Motor neuron (in vitro differentiated cells): ENCODE data around the gene CCBE1. TPM values are rescaled to one million over a fixed set of nuclear protein-coding genes. Genes with fewer than 3 reads are reported as not detected.

ENCODE experiments used
- ATAC-seq, 8 experiments: fragments of 200-7000 bp; cut with Tn5 transposase; replicated peaks in 6 of 8; 2 replicates each; pipeline ENCODE4 v1.8.0; 2021; ENCODE audit warnings: mild to moderate bottlenecking in 8 of 8, moderate library complexity in 8 of 8
- H3K27ac ChIP-seq, 2 donors: fragments of 250-450 bp; sonication (Bioruptor Pico); 2 replicates each; pipeline ENCODE4 v1.9.0; 2021; ENCODE audit warnings: antibody characterized with exemption in 2 of 2, mild to moderate bottlenecking in 2 of 2, moderate library complexity in 1 of 2
- H3K4me1 ChIP-seq, 2 donors: fragments of 250-450 bp; sonication (Bioruptor Pico); replicated peaks in 1 of 2; 2 replicates each; pipeline ENCODE4 v1.6.1; 2021; ENCODE audit warnings: antibody characterized with exemption in 2 of 2, mild to moderate bottlenecking in 2 of 2, moderate library complexity in 1 of 2
- H3K4me3 ChIP-seq, 5 donors: fragments of 250-450 bp; sonication (Bioruptor Pico); 2 replicates each; pipeline ENCODE4 v1.9.0; 2021; ENCODE audit warnings: antibody characterized with exemption in 5 of 5, mild to moderate bottlenecking in 5 of 5, moderate library complexity in 4 of 5
- WGBS, 10 experiments: fragments of 450-650 bp; shearing (Covaris generic); methylation state at CpG; one replicate each; pipeline ENCODE4 v1.0.0; 2022; 5-methylcytosine and 5-hydroxymethylcytosine counted together
- in situ Hi-C, 9 experiments: fragments of 400-800 bp; cut with MboI; loops; one replicate each; pipeline ENCODE4 v1.15.0; 2021; ENCODE audit warnings: low sequenced_read_pairs in 9 of 9, low pct_unique_long_range_greater_than_20kb in 2 of 9; ENCODE audit not compliant: unreplicated experiment in 9 of 9
- total RNA-seq, 8 experiments: library from RNA; unstranded; fragments of 300-600 nt; gene quantifications; 2 replicates each; pipeline versions ENCODE4 v1.2.3 to v1.2.4, GENCODE V29; 2022

CCBE1 gene
- total RNA-seq, 8 experiments from 2014 or later = 0.04 to 5.5 (median 1.1) TPM

DNA sequence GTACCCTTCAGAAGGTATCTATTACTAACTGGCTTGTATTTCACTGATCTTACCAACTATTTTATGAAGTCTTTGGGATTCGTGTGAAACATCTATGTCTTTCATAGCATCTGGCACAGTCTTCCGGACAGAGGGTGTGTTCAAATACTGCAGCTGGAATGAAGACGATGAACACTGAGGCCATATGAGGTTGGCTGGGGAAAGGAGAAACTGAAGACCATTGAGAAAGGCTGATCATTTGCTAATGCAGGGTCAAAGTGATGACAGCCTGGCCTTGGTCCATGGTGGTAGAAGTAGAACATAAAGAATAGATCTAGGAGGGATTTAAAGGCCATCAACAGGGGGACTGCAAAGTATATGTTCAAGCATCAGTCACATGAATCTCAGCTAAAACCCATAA lies 132.7 kb downstream of the CCBE1 start:
- 4 to 95% (median 52%) methylated on average over 1 to 3 of the region's 3 CpGs; no CpG with 5 or more reads in 2 of the 10 experiments for WGBS, 10 experiments
- H3K27ac ChIP-seq = no peak overlapping the region
- no peak overlapping the region for H3K4me3 ChIP-seq
- ATAC-seq = peak in 2 of 8 experiments; percentile 31 to 38
- peaks cover 7 to 37% of the 10 kb centered on the region in 2 donors for H3K4me1 ChIP-seq
- in situ Hi-C loops = no loop called here

DNA sequence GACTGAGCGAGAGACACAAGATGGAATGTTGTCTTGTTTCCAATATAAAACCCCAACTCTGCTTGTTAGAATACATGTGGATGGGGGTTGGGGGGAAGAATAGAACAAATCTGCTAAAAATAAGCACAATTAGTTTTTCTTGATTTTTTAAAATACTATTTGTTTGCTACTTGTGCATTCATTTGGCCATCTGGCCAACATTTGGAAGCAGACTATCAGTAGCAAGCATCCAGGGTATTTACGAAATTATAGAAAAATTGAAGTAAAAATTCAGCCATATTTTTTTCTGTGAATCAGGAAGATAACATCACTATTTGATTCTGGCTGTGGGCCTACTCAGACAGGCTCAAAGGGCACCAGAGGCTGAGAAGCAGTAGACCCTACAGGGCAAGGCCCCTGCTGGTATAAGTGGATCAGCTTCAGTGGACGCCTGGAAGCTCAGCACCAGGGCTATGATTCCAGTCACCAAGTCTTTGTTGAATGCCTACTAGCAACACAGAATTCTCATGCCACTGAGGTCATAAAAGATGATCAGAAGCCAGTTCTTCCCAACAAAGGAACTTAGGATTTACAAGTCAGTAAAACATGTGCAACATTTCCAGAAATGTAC lies 133.9 kb downstream of the CCBE1 start:
- in situ Hi-C loops = no loop called here
- no peak overlapping the region for H3K4me3 ChIP-seq
- H3K27ac ChIP-seq = no peak overlapping the region
- WGBS, 10 experiments = 67 to 100% (median 93%) methylated on average over 1 to 3 of the region's 3 CpGs; no CpG with 5 or more reads in 2 of the 10 experiments
- H3K4me1 ChIP-seq = peaks cover 7 to 28% of the 10 kb centered on the region in 2 donors
- no peak for ATAC-seq

DNA sequence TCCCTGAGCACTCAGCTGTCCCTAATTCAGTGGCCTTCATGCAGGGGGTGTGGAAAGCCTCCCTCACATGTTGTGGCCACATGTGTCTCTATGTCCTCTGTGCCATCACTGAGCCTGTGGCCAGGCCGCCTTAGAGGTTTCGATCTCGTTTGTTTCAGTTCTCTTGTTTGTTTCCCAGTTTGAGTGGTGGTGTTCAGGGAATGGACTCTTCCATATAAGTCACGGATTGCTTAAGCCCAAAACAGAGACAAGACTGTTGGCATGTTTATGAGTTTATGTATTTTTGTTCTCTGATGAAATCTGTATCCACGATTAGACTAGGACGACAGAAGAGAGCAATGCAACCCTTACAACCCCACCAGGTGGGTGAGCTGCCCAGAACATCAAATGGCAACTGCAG lies 134.5 kb downstream of the CCBE1 start:
- ATAC-seq = no peak
- Histone ChIP-seq H3K27ac (no peak overlapping the region), H3K4me3 (no peak overlapping the region), H3K4me1 (peaks cover 7 to 27% of the 10 kb centered on the region in 2 donors)
- WGBS, 10 experiments = 45 to 89% (median 63%) methylated on average over 1 to 5 of the region's 6 CpGs; no CpG with 5 or more reads in 2 of the 10 experiments
- in situ Hi-C loops = no loop called here

DNA sequence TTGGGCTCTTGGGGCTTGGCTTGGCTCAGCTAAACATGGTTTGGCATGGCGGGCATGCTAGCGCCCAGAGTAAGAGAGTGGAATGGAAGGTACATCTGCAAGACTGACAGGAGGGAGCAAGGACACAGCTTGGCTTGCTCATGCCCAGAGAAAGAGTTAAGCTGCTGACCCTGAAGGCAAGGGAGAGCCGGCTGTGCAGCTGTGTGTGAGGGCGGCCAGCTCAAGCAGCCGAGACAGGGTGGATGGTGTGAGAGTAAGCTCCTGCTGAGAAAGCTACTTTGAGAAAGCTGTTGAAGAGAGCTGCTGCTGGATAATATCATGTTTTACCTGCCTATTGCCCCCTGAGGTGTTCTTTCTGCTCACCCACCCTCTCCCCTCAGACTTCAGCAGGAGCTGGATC lies 135.6 kb downstream of the CCBE1 start:
- no peak overlapping the region for H3K27ac ChIP-seq
- H3K4me1 ChIP-seq = peaks cover 6 to 27% of the 10 kb centered on the region in 2 donors
- no peak overlapping the region for H3K4me3 ChIP-seq
- in situ Hi-C loops = no loop called here
- WGBS, 10 experiments = 75 to 100% (median 86%) methylated on average over 1 to 4 of the region's 5 CpGs; no CpG with 5 or more reads in 4 of the 10 experiments
- no peak for ATAC-seq

DNA sequence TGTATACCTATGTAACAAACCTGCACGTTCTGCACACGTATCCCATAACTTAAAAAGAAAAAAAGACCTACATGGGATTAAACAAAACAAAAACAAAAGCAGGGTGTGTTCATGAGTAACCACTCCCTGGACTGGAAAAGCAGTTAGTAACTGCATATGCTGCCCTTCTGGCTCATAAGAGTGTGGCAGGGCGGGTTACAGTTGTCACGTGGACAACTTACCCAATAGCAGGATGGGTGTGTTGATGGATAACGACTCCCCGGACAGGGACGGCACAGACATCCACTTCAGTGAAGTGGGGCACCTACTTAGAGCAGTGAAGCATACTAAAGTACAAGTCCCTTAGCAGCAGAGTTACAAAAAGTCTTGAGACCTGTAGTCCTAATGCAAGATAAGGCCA lies 136.7 kb downstream of the CCBE1 start:
- H3K4me3 ChIP-seq = no peak overlapping the region
- H3K4me1 ChIP-seq = peaks cover 12 to 27% of the 10 kb centered on the region in 2 donors
- no peak overlapping the region for H3K27ac ChIP-seq
- in situ Hi-C loops = no loop called here
- peak in 3 of 8 experiments; percentile 66 to 90 (median 80) for ATAC-seq
- WGBS, 10 experiments = 29 to 90% (median 54%) methylated on average over 2 to 6 of the region's 7 CpGs; no CpG with 5 or more reads in 6 of the 10 experiments

DNA sequence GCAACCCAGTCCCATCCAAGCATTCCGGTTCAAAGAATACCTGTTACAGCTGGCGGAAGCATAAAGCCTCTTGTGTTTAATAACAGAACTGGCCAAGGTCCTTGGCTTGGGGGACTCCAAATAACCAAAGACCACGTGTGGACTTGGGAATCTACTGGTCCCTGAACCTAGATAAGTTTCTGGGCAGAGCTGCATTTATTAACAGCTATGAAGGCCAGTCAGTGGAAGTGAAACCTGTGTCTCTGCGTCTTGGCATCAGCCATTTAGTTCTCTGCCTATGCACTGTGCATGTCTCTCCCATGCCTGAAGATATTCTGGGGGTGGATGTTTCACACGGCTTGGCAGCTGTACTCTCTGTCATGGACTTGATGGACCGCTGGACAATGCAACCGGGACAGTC lies 137.7 kb downstream of the CCBE1 start:
- H3K4me3 ChIP-seq = no peak overlapping the region
- no peak overlapping the region for H3K27ac ChIP-seq
- in situ Hi-C loops = no loop called here
- WGBS, 10 experiments = 67 to 100% (median 92%) methylated on average over 1 to 5 of the region's 7 CpGs; no CpG with 5 or more reads in 3 of the 10 experiments
- ATAC-seq = no peak
- H3K4me1 ChIP-seq = peaks cover 12 to 32% of the 10 kb centered on the region in 2 donors

DNA sequence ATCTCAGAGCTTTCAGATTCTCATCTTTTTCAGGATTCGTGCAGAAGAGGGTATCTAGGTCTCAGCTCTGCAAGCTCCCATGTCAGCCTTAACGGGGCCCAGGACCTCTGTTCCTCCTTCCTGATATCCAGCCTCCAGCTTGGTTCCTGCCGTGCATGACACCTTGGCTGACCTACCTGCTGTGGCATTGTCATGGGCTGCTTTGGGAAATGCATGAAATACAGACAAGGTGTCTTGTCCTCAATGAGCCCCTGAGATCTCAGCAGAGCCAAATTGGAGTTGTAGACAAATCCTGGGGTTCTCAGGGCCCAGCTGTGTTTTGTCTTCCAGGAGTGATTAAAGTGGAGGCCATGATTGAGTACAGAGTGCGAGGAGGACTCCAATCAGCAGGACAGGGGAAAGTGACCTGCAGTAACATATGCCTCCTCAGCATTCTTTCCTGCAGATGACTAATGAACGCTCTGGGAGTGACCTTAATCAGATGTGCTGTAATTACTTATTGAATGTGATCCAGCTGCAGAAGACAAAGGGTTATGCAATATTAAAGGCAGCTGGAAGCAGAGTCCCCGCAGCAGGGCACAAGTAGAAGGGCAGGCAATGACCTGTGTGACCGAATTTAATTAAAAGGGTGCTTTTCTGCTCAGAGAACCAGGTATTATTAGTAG lies 141.1 kb downstream of the CCBE1 start:
- H3K4me3 ChIP-seq = no peak overlapping the region
- ATAC-seq = peak in 7 of 8 experiments; percentile 47 to 96 (median 72)
- H3K4me1 ChIP-seq = peaks cover 12 to 32% of the 10 kb centered on the region in 2 donors
- H3K27ac ChIP-seq = peak overlapping the region in 1 of 2 donors; percentile 81
- 0 to 83% (median 50%) methylated on average over 1 to 7 of the region's 7 CpGs; no CpG with 5 or more reads in 1 of the 10 experiments for WGBS, 10 experiments
- in situ Hi-C loops = no loop called here

DNA sequence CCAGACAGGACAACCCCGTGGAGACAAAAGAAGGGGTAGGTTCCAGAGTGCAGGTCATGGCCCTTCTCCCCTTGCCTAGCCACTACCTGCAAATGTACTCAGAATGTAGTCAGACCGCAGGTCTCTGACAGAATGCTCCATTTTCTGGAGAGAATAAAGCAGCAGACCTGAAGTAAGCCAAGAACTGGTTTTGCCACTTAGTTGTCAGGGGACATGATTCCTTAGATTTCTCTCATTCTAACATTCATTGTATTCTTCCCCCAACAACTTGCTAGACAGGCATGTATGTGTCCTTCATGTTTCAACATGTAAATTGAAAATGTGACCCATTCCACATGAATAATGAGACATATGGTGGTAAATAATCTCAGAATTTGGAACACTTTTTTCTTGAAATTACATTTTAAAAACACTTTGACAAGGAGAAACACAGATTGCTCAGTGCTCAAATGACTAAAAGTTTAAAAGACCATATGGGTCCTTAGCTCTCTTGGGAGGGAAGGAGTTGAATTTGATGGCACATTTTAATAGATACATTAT lies 142.4 kb downstream of the CCBE1 start:
- Histone ChIP-seq H3K4me1 (peaks cover 12 to 36% of the 10 kb centered on the region in 2 donors), H3K27ac (no peak overlapping the region), H3K4me3 (no peak overlapping the region)
- no peak for ATAC-seq
- in situ Hi-C loops = no loop called here
- 80 to 100% (median 100%) methylated on average over 1 of the region's 2 CpGs; no CpG with 5 or more reads in 6 of the 10 experiments for WGBS, 10 experiments

DNA sequence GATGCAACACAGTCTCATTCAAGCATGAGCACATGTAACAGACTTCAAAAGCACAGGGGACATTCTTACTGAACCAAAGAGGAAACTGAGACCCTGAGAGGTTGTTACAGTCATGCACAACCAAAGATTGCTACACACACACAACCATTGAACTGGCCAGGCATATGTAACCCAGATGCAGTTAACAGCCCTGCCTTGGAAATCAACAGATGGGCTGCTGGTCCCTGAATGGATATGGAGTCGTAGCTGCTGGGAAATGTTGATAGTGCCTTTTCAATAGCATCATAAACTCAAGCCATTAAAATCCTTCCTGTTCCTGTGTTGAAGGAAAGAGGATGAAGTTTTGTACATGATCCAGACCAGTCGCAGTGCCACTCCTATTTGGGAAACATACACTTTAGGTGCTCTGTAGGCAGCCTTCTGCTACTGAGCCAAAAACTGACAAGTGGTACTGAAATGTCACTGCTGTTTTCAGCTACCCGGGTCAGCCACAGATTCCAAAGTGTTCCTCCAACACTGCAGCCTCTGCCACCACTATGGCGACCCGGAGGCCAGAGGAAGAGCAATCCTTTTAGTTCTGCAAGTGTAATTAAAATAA lies 143.9 kb downstream of the CCBE1 start:
- Histone ChIP-seq H3K4me1 (peaks cover 12 to 43% of the 10 kb centered on the region in 2 donors), H3K27ac (no peak overlapping the region), H3K4me3 (no peak overlapping the region)
- ATAC-seq = no peak
- WGBS, 10 experiments = 60 to 96% (median 87%) methylated on average over 1 to 3 of the region's 5 CpGs; no CpG with 5 or more reads in 3 of the 10 experiments
- in situ Hi-C loops = no loop called here

DNA sequence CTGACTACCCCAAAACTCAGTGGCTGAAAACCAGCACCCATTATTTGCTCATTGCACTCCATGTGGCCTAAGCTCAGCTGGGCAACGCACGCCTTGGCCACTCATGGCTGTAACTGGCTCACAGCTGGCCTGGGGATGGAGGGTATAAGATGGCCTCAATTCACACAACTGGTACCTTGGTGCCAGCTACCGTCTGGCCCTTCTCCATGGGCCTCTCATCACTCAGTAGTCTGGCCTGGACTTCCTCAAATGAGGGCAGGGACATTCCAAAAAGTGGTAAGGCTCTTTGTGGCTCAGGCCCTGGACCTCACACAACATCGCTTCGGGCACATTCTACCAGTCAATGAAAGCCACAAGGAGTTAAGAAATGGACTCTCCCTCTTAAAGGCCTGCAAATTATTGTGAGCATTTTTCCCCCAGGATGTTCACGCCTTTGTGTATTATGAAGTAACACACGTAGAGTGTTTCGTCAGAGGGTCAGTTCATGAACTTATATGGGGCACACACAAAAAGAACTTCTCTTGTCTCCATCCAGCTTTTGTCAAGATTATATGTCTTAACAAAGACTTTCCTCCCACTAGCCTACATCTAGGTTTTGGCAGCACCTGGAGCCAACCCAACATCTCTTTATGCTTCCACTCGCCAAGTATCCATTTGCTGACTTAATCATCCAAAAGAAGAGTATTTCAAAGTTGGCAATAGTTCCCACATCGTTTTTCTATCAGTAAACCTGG lies 145.2 kb downstream of the CCBE1 start:
- Histone ChIP-seq H3K27ac (no peak overlapping the region), H3K4me1 (peaks cover 11 to 39% of the 10 kb centered on the region in 2 donors), H3K4me3 (no peak overlapping the region)
- ATAC-seq = no peak
- in situ Hi-C loops = no loop called here
- WGBS, 10 experiments = 72 to 92% (median 82%) methylated on average over 2 to 8 of the region's 10 CpGs; no CpG with 5 or more reads in 3 of the 10 experiments

DNA sequence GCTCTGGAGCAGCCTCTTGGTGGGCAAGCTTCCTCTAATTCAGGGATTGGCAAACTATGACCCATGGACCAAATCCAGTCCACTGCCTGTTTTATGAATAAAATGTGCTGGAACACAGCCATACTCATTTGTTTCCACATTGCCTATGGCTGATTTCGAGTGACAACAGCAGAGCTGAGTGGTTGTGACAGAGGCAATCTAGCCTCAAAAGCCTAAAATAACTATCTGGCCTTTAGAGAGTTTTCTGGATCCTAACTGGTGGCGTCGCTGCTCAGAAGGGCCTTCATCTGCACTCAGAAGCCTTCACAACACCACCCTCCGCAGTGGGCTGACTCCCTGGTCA lies 147.1 kb downstream of the CCBE1 start:
- peak in 1 of 8 experiments; percentile 43 for ATAC-seq
- Histone ChIP-seq H3K4me3 (no peak overlapping the region), H3K4me1 (peaks cover 0 to 20% of the 10 kb centered on the region in 2 donors), H3K27ac (no peak overlapping the region)
- 10 to 100% (median 95%) methylated on average over 1 to 3 of the region's 4 CpGs; no CpG with 5 or more reads in 1 of the 10 experiments for WGBS, 10 experiments
- in situ Hi-C loops = no loop called here

DNA sequence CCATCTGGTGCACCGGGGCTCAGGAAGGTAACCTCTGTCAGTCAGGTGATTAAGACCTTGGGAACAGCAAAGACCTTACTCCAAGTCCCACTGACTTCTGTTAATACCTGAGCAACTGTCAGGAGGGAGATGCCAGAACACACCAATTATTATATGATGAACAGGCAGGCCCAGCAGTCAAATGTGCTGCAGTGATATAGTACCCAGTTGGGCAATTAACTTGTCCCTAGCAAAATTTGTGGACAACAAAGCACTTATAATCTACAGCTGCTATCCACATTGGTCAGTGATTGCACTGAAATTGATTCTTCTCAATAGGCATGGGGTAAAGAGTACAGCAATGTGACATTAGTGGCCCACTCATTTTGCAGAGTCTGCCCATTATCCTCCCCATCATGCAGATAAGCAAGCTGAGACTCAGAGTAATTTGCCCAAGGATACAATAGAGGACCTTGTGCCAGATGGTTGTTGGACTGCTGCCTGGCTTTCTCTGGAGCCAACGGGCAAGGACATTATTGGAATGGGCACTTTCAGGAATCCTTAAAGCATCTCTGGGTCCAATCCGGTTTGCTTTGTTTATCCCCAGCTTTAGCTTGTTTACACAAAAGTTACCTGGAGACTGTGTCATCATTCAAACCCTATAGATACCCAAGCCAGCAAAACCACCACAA lies 147.6 kb downstream of the CCBE1 start:
- Histone ChIP-seq H3K4me3 (no peak overlapping the region), H3K27ac (no peak overlapping the region), H3K4me1 (peaks cover 0 to 15% of the 10 kb centered on the region in 2 donors)
- in situ Hi-C loops = no loop called here
- peak in 1 of 8 experiments; percentile 54 for ATAC-seq
- WGBS, 10 experiments = 40 to 100% (median 80%) methylated on average over 1 to 3 of the region's 3 CpGs; no CpG with 5 or more reads in 1 of the 10 experiments
